VCaP (cell line): Measurements from ENCODE around the gene ERC2.

Source experiments
- H3K27ac ChIP-seq: fragments of 450-650 bp; 2 replicates; pipeline ENCODE4 v1.5.1; 2017
- CTCF ChIP-seq: fragments of 450-650 bp; conservative IDR thresholded peaks from 2 replicates; pipeline ENCODE4 v1.5.1; 2017; ENCODE audit warnings: mild to moderate bottlenecking, moderate library complexity

Gene ERC2

GRCh38 chr3:56121716-56122115 lies 346.6 kb downstream of the ERC2 start:
- TF ChIP-seq CTCF = no peak
- no peak overlapping the region for H3K27ac ChIP-seq

- H3K27ac ChIP-seq = no peak overlapping the region
Measured at GRCh38 chr3:56119575-56120349, 348.5 kb downstream of the ERC2 start.

GRCh38 chr3:56118968-56119367 lies 349.3 kb downstream of the ERC2 start:
- TF ChIP-seq CTCF = no peak

More at GRCh38 chr3:56119575-56120349, 348.5 kb downstream of the ERC2 start:
- TF ChIP-seq CTCF = no peak

GRCh38 chr3:56115698-56116097 lies 352.6 kb downstream of the ERC2 start:
- H3K27ac ChIP-seq = no peak overlapping the region
- no peak for TF ChIP-seq CTCF

More at GRCh38 chr3:56118968-56119367, 349.3 kb downstream of the ERC2 start:
- H3K27ac ChIP-seq = no peak overlapping the region

GRCh38 chr3:56115199-56115598 lies 353.1 kb downstream of the ERC2 start:
- H3K27ac ChIP-seq = no peak overlapping the region
- TF ChIP-seq CTCF = no peak

GRCh38 chr3:56113908-56114307 lies 354.4 kb downstream of the ERC2 start:
- no peak for TF ChIP-seq CTCF
- H3K27ac ChIP-seq = no peak overlapping the region

GRCh38 chr3:56113231-56113630 lies 355.0 kb downstream of the ERC2 start:
- no peak overlapping the region for H3K27ac ChIP-seq
- no peak for TF ChIP-seq CTCF
